Neural crest cell (in vitro differentiated cells): ENCODE results near the gene PRKN. TPM values are rescaled to one million over a fixed set of nuclear protein-coding genes. Genes with fewer than 3 reads are reported as not detected.
"Not testable (repeated sequence)": the region's sequence is repeated elsewhere in the genome, so short reads cannot be mapped to it uniquely, and the experiment has no call there.

Experiments
- DNase-seq: peaks from one replicate; pipeline ENCODE4 v3.0.0; 2021; ENCODE audit warnings: low read depth, mixed read lengths, low spot score
- H3K27ac Mint-ChIP-seq: one replicate; pipeline ENCODE4 v1.8.0; 2021; ENCODE audit warnings: mild to moderate bottlenecking, mixed read lengths; ENCODE audit not compliant: unreplicated experiment
- H3K27me3 Mint-ChIP-seq: 2 replicates; pipeline ENCODE4 v1.8.0; 2021; ENCODE audit warnings: low read depth, mild to moderate bottlenecking, mixed read lengths
- H3K36me3 Mint-ChIP-seq: 2 replicates; pipeline ENCODE4 v1.8.0; 2021; ENCODE audit warnings: low read depth, mild to moderate bottlenecking, mixed read lengths
- H3K4me1 Mint-ChIP-seq: 2 replicates; pipeline ENCODE4 v1.8.0; 2021; ENCODE audit warnings: mixed read lengths
- H3K4me3 Mint-ChIP-seq: one replicate; pipeline ENCODE4 v1.8.0; 2021; ENCODE audit warnings: mild to moderate bottlenecking, mixed read lengths
- H3K9me3 Mint-ChIP-seq: 2 replicates; pipeline ENCODE4 v1.8.0; 2021; ENCODE audit warnings: mixed read lengths
- total RNA-seq: library from RNA; stranded (reverse); gene quantifications from 2 replicates; pipeline ENCODE4 v1.2.1, GENCODE V29; 2021
- TF ChIP-seq, protein P1 (sequence below): fragments of 200-600 bp; sonication (generic); conservative IDR thresholded peaks from 2 replicates; pipeline ENCODE4 v1.5.0; 2021; ENCODE audit warnings: antibody characterized with exemption, mild to moderate bottlenecking

The PRKN gene
- total RNA-seq, 1 donor from 2014 or later = 3.2 TPM

DNA sequence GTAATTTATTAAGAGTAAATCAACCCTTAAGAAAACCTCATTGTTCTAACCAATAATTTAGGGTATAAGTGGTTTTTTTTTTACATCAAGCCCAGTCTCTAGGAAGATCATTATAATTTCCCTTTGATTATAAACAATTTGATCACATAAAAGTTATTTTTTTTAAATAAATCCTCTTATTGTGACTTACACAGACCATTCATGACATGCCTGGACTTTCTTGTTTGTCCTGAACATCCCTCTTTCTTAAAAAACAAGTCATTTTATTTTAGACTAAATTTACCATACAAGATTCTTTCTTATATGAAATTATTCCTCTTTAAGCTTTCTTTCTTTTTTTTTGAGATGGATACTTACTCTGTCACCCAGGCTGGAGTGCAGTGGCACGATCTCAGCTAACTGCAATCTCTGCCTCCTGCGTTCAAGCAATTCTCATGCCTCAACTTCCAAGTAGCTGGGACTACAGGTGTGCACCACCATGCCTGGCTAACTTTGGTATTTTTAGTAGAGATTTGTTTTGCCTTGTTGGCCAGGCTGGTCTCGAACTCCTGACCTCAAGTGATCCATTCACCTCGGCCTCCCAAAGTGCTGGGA lies 1400.1 kb downstream of the PRKN start:
- H3K4me3 Mint-ChIP-seq = no peak overlapping the region
- DNase-seq = no peak
- no peak overlapping the region for H3K27ac Mint-ChIP-seq
- H3K4me1 Mint-ChIP-seq = no peaks in the 10 kb centered on the region
- H3K36me3 Mint-ChIP-seq = peaks cover 21% of the 10 kb centered on the region
- TF ChIP-seq, protein P1, sequence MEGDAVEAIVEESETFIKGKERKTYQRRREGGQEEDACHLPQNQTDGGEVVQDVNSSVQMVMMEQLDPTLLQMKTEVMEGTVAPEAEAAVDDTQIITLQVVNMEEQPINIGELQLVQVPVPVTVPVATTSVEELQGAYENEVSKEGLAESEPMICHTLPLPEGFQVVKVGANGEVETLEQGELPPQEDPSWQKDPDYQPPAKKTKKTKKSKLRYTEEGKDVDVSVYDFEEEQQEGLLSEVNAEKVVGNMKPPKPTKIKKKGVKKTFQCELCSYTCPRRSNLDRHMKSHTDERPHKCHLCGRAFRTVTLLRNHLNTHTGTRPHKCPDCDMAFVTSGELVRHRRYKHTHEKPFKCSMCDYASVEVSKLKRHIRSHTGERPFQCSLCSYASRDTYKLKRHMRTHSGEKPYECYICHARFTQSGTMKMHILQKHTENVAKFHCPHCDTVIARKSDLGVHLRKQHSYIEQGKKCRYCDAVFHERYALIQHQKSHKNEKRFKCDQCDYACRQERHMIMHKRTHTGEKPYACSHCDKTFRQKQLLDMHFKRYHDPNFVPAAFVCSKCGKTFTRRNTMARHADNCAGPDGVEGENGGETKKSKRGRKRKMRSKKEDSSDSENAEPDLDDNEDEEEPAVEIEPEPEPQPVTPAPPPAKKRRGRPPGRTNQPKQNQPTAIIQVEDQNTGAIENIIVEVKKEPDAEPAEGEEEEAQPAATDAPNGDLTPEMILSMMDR = no peak
- H3K27me3 Mint-ChIP-seq = no peaks in the 10 kb centered on the region
- H3K9me3 Mint-ChIP-seq = peaks cover 16% of the 10 kb centered on the region

DNA sequence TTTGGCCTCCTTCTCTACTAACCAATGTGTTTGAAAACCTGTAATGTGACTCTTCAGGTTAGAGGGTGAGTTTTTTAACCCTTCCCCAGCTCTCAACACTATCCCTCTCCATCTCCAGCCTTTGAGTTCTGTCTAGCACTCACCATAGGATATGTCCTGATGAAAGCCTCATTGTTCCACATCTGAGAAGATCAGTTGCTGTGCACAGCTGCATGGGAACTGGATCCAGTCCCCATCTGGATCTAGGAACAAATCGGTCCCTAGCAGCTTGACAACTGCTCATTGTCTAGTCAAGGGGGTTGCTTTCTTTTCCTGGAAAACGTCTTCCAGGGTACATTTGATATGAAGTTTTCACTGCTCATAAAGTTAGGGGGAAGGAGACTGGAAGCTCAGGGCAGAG lies 1408.3 kb downstream of the PRKN start:
- peak; percentile 25 for DNase-seq
- peak overlapping the region; percentile 45 for H3K4me3 Mint-ChIP-seq
- H3K36me3 Mint-ChIP-seq = peaks cover 6% of the 10 kb centered on the region
- H3K9me3 Mint-ChIP-seq = peaks cover 8% of the 10 kb centered on the region
- TF ChIP-seq, protein P1 = no peak
- H3K27me3 Mint-ChIP-seq = no peaks in the 10 kb centered on the region
- H3K4me1 Mint-ChIP-seq = peaks cover 31% of the 10 kb centered on the region
- peak overlapping the region; percentile 83 for H3K27ac Mint-ChIP-seq

DNA sequence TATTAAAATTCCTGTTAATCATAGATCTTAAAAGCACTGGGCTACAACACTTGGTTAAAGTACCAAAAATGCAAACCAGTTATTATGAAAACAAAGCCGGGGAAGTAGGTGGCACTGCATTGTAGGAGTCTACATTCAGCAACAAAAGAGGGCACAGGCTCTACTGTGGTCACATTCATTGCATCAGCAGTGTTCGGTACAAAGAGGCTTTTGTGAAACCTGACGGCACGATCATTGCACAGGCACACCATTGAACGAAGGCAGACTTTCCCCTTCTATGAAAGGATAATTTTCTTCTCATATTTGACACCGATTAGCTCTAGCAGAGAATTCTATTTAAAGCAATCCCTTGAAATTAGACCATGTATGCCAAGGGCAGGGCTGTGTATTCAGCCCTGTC lies 1409.1 kb downstream of the PRKN start:
- H3K9me3 Mint-ChIP-seq = peaks cover 8% of the 10 kb centered on the region
- H3K36me3 Mint-ChIP-seq = peaks cover 6% of the 10 kb centered on the region
- H3K27me3 Mint-ChIP-seq = no peaks in the 10 kb centered on the region
- peak overlapping the region; percentile 83 for H3K27ac Mint-ChIP-seq
- DNase-seq = peak; percentile 40
- peak overlapping the region; percentile 45 for H3K4me3 Mint-ChIP-seq
- TF ChIP-seq, protein P1 = no peak
- H3K4me1 Mint-ChIP-seq = peaks cover 39% of the 10 kb centered on the region

DNA sequence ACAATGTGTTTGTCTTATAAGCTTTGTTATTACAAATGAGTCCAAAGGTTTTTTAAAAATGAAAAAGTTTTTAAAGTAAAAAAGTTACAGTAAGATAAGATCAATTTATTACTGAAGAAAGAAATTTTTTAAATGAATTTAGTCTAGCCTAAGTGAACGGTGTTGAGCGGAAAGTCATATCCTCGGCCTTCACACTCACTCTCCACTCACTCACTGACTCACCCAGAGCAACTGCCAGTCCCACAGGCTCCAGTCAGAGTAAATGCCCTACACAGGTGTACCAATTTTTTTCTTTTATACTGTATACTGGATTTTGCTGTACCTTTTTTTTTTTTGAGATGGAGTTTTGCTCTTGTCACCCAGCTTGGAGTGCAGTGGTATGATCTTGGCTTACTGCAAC lies 1411.0 kb downstream of the PRKN start:
- Mint-ChIP-seq H3K36me3 (no peaks in the 10 kb centered on the region), H3K4me1 (peaks cover 43% of the 10 kb centered on the region), H3K27me3 (no peaks in the 10 kb centered on the region), H3K27ac (no peak overlapping the region), H3K4me3 (no peak overlapping the region), H3K9me3 (peaks cover 3% of the 10 kb centered on the region)
- TF ChIP-seq, protein P1 = no peak
- DNase-seq = no peak

DNA sequence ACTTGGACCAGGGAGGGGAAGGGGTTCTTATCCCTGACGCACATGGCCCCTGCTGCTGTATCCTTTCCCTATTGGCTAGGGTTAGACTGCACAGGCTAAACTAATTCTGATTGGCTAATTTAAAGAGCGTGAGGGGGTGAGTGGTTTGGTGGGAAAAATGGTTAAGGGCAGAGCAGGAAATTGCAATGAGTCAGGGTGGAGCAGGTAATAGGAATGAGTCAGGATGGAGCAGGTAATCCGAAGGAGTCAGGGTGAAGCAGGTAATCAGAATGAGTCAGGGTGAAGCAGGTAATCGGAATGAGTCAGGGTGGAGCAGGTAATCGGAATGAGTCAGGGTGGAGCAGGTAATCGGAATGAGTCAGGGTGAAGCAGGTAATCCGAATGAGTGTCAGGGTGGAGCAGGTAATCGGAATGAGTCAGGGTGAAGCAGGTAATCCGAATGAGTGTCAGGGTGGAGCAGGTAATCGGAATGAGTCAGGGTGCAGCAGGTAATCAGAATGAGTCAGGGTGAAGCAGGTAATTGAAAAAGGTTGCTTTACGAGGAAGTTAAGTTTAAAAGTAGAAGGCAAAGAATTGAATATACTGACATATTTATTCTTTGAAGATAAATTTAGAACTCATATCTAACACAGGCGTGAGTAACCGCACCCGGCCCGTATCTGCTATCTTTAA lies 1412.2 kb downstream of the PRKN start:
- peaks cover 43% of the 10 kb centered on the region for H3K4me1 Mint-ChIP-seq
- DNase-seq, H3K4me3 Mint-ChIP-seq, H3K9me3 Mint-ChIP-seq, H3K27ac Mint-ChIP-seq, H3K27me3 Mint-ChIP-seq, H3K36me3 Mint-ChIP-seq: not testable (repeated sequence)

DNA sequence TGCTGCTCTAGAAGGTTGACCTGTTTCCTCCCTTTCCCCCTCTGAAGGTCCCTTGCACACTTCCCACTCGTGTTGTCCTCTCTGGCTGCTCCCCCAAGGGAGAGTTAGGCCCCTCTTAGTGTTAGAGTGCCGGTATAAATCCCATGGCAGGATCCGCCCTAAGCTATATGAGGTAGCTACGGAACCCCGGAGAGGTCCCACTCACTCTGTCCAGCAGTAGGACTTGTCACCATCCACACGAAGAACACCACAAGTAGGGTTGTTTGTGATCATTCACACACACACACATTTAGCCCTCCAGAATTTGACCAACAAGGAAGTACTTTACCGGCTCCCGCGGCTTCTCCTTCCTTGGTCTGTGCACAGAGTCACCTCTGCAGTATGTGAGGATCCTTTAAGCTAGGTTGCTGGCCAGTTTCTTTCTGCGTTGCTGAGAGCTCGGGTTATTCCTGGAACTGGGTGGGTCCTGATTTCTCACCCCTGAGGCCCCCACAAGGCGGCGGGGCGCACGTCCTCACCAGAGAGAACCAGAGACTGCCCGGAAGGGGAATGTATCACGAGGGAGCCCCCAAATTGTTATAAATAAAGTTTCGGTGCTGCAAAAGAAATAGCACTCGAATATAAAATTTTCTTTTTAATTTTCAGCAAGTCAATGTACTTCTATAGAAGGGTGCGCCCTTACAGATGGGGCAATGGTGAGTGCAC lies 1412.9 kb downstream of the PRKN start:
- H3K4me3 Mint-ChIP-seq, DNase-seq, H3K36me3 Mint-ChIP-seq, H3K9me3 Mint-ChIP-seq, H3K27me3 Mint-ChIP-seq, H3K27ac Mint-ChIP-seq: not testable (repeated sequence)
- H3K4me1 Mint-ChIP-seq = peaks cover 38% of the 10 kb centered on the region
